ENCODE measurements around the gene GRIK1. TPM values are rescaled to one million over a fixed set of nuclear protein-coding genes. Genes with fewer than 3 reads are reported as not detected.

The GRIK1 gene
- total and polyA plus RNA-seq, 2 experiments from 2014 or later: not detected

- no peak for TF ChIP-seq EZH2 (IDR thresholded peaks at IDR 0.05; ENCODE audit: insufficient read depth, poor library complexity, severe bottlenecking)
- no peak for TF ChIP-seq EZH2phosphoT487 (IDR thresholded peaks at IDR 0.05; ENCODE audit: insufficient read depth, low read depth)
- in situ Hi-C loops (cut with MboI): loop anchor here (25.0 kb wide), 1 partner anchor 341 kb away; no protein-coding TSS in a partner anchor
- H2AFZ ChIP-seq: no peak overlapping the region
Observed at GRCh38 chr21:29496337-29496736, 443.5 kb downstream of the GRIK1 start.

GRCh38 chr21:29490016-29490415, 449.8 kb downstream of the GRIK1 start:
- Histone ChIP-seq H3K27me3 (replicated peaks; ENCODE audit: insufficient read depth) (no peaks in the 10 kb centered on the region), H3K4me1 (ENCODE audit: insufficient read depth) (no peaks in the 10 kb centered on the region), H3K27ac (no peak overlapping the region), H3K4me3 (no peak overlapping the region), H3K9ac (no peak overlapping the region), H3K79me2 (ENCODE audit: insufficient read depth) (no peaks in the 10 kb centered on the region), H3K9me2 (ENCODE audit: insufficient read depth) (no peaks in the 10 kb centered on the region), H3K4me2 (ENCODE audit: unreplicated experiment) (no peak overlapping the region), H3F3A (ENCODE audit: insufficient read depth) (no peaks in the 10 kb centered on the region), H2AFZ (no peak overlapping the region), H4K20me1 (ENCODE audit: insufficient read depth) (no peaks in the 10 kb centered on the region), H3K36me3 (ENCODE audit: low read depth) (no peaks in the 10 kb centered on the region), H3K9me3 (ENCODE audit: low read depth) (no peaks in the 10 kb centered on the region)
- TF ChIP-seq EZH2 (IDR thresholded peaks at IDR 0.05; ENCODE audit: insufficient read depth, poor library complexity, severe bottlenecking) (no peak), EZH2phosphoT487 (IDR thresholded peaks at IDR 0.05; ENCODE audit: insufficient read depth, low read depth) (no peak)
- DNase-seq: no peak
- in situ Hi-C loops (cut with MboI): loop anchor here (25.0 kb wide), 1 partner anchor 347 kb away; no protein-coding TSS in a partner anchor
- WGBS, 2 experiments (ENCODE audit: low coverage in 1 of 2, low lambda C conversion rate in 2 of 2, missing lambda C conversion rate in 2 of 2): 94 to 98% methylated on average over 3 of the region's 3 CpGs

More at GRCh38 chr21:29496337-29496736, 443.5 kb downstream of the GRIK1 start:
- no peaks in the 10 kb centered on the region for H3K79me2 ChIP-seq (ENCODE audit: insufficient read depth)
- H3K27me3 ChIP-seq (replicated peaks; ENCODE audit: insufficient read depth): no peaks in the 10 kb centered on the region
- no peak overlapping the region for H3K4me2 ChIP-seq (ENCODE audit: unreplicated experiment)
- 87 to 90% methylated on average over 1 of the region's 1 CpG for WGBS, 2 experiments (ENCODE audit: low coverage in 1 of 2, low lambda C conversion rate in 2 of 2, missing lambda C conversion rate in 2 of 2)
- peaks cover 2% of the 10 kb centered on the region; the same call in 1 of the 2 replicates for H3F3A ChIP-seq (ENCODE audit: insufficient read depth)
- no peak overlapping the region for H3K9ac ChIP-seq
- no peak overlapping the region for H3K4me3 ChIP-seq
- H3K4me1 ChIP-seq (ENCODE audit: insufficient read depth): peaks cover 5% of the 10 kb centered on the region; the same call in 1 of the 2 replicates
- no peak overlapping the region for H3K27ac ChIP-seq
- no peaks in the 10 kb centered on the region for H3K36me3 ChIP-seq (ENCODE audit: low read depth)
- H3K9me3 ChIP-seq (ENCODE audit: low read depth): no peaks in the 10 kb centered on the region
- H3K9me2 ChIP-seq (ENCODE audit: insufficient read depth): no peaks in the 10 kb centered on the region
- H4K20me1 ChIP-seq (ENCODE audit: insufficient read depth): no peaks in the 10 kb centered on the region
- DNase-seq: no peak

DNA sequence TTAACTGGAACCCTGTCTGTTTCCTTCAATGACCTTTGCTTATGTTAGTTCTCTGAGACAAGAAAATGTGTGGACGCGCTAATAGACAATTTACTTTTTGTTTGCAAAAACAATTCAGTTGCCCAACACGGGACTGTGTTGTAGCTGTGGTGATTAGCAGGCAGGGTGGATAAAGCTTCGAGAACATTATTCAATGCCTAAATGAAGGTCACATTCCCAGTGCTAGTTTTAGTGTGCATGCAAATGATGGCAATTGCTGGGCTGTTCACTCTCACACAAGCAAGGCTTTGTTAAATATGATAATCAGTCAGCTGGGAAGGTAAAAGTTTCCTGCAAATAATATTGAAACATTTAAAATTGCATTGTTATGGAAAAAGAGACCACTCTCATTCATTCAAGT, 452.6 kb downstream of the GRIK1 start:
- peaks cover 2% of the 10 kb centered on the region; the same call in 1 of the 2 replicates for H3K4me1 ChIP-seq (ENCODE audit: insufficient read depth)
- no peak overlapping the region for H3K27ac ChIP-seq
- in situ Hi-C loops (cut with MboI): loop anchor here (25.0 kb wide), 1 partner anchor 350 kb away; no protein-coding TSS in a partner anchor

More for the DNA sequence above, 452.6 kb downstream of the GRIK1 start:
- H3K27me3 ChIP-seq (replicated peaks; ENCODE audit: insufficient read depth): no peaks in the 10 kb centered on the region
- no peak for DNase-seq
- WGBS, 2 experiments (ENCODE audit: low coverage in 1 of 2, low lambda C conversion rate in 2 of 2, missing lambda C conversion rate in 2 of 2): 65 to 70% methylated on average over 4 of the region's 4 CpGs
- H3K9me3 ChIP-seq (ENCODE audit: low read depth): no peaks in the 10 kb centered on the region
- no peaks in the 10 kb centered on the region for H3F3A ChIP-seq (ENCODE audit: insufficient read depth)
- no peak overlapping the region for H3K9ac ChIP-seq
- no peaks in the 10 kb centered on the region for H4K20me1 ChIP-seq (ENCODE audit: insufficient read depth)
- no peak overlapping the region for H3K4me3 ChIP-seq
- H2AFZ ChIP-seq: no peak overlapping the region
- no peaks in the 10 kb centered on the region for H3K9me2 ChIP-seq (ENCODE audit: insufficient read depth)
- no peak overlapping the region for H3K4me2 ChIP-seq (ENCODE audit: unreplicated experiment)
- H3K79me2 ChIP-seq (ENCODE audit: insufficient read depth): no peaks in the 10 kb centered on the region
- no peaks in the 10 kb centered on the region for H3K36me3 ChIP-seq (ENCODE audit: low read depth)
- TF ChIP-seq EZH2phosphoT487 (IDR thresholded peaks at IDR 0.05; ENCODE audit: insufficient read depth, low read depth) (no peak), EZH2 (IDR thresholded peaks at IDR 0.05; ENCODE audit: insufficient read depth, poor library complexity, severe bottlenecking) (no peak)

Other genes with a start within 250 kb of the GRIK1 start
- not detected in 2 replicates for gene CLDN17, start 226.8 kb upstream of the GRIK1 start, total RNA-seq (2014; rRNA removed; shearing (Covaris generic))
- not detected in 2 replicates for gene CLDN17, start 226.8 kb upstream of the GRIK1 start, polyA plus RNA-seq (2016; fragmentation: Nextera tagmentation; extraction: Ambion mirVana)